ENCODE data around the gene GAMT.
"Not testable (repeated sequence)": the region's sequence is repeated elsewhere in the genome, so short reads cannot be mapped to it uniquely, and the experiment has no call there.

GAMT gene

GRCh38 chr19:1434040-1434366, 32.7 kb upstream of the GAMT start:
- no peak for DNase-seq (ENCODE audit: low spot score)
- FAIRE-seq: no peak

GRCh38 chr19:1433119-1434039, 32.0 kb upstream of the GAMT start:
- FAIRE-seq (no peak), DNase-seq (ENCODE audit: low spot score) (no peak)

- FAIRE-seq (no peak), DNase-seq (ENCODE audit: low spot score) (no peak)
These were observed 31.2 kb upstream of the GAMT start for GRCh38 chr19:1432507-1432887.

GRCh38 chr19:1431759-1432506, 30.6 kb upstream of the GAMT start:
- FAIRE-seq: no peak
- DNase-seq (ENCODE audit: low spot score): no peak

GRCh38 chr19:1430246-1430645, 28.9 kb upstream of the GAMT start:
- DNase-seq (ENCODE audit: low spot score) (no peak), FAIRE-seq (no peak)

GRCh38 chr19:1429750-1430149, 28.4 kb upstream of the GAMT start:
- DNase-seq (ENCODE audit: low spot score): no peak
- FAIRE-seq: no peak

GRCh38 chr19:1428738-1429391, 27.5 kb upstream of the GAMT start:
- FAIRE-seq (no peak), DNase-seq (ENCODE audit: low spot score) (no peak)

- no peak for DNase-seq (ENCODE audit: low spot score)
- FAIRE-seq: no peak
These were observed 26.0 kb upstream of the GAMT start for GRCh38 chr19:1427221-1427920.

- FAIRE-seq (no peak), DNase-seq (ENCODE audit: low spot score) (no peak)
These were observed 25.4 kb upstream of the GAMT start for GRCh38 chr19:1426736-1427135.

GRCh38 chr19:1425902-1426301, 24.6 kb upstream of the GAMT start:
- DNase-seq (ENCODE audit: low spot score): no peak
- no peak for FAIRE-seq

- no peak for DNase-seq (ENCODE audit: low spot score)
- no peak for FAIRE-seq
These were observed 23.9 kb upstream of the GAMT start for GRCh38 chr19:1425102-1425837.

- DNase-seq (ENCODE audit: low spot score) (no peak), FAIRE-seq (no peak)
These were observed 23.0 kb upstream of the GAMT start for GRCh38 chr19:1424192-1424955.

GRCh38 chr19:1423436-1424191, 22.3 kb upstream of the GAMT start:
- FAIRE-seq: no peak
- no peak for DNase-seq (ENCODE audit: low spot score)

- DNase-seq (ENCODE audit: low spot score) (no peak), FAIRE-seq (peak; percentile 9)
These were observed 21.6 kb upstream of the GAMT start for GRCh38 chr19:1422943-1423342.

- FAIRE-seq: no peak
- DNase-seq (ENCODE audit: low spot score): no peak
These were observed 21.0 kb upstream of the GAMT start for GRCh38 chr19:1422360-1422759.

GRCh38 chr19:1421958-1422305, 20.6 kb upstream of the GAMT start:
- no peak for DNase-seq (ENCODE audit: low spot score)
- FAIRE-seq: no peak

GRCh38 chr19:1421218-1421957, 20.0 kb upstream of the GAMT start:
- DNase-seq (ENCODE audit: low spot score) (no peak), FAIRE-seq (no peak)

GRCh38 chr19:1420590-1420989, 19.2 kb upstream of the GAMT start:
- FAIRE-seq: no peak
- no peak for DNase-seq (ENCODE audit: low spot score)

- not testable (repeated sequence) for DNase-seq (ENCODE audit: low spot score); FAIRE-seq
These were observed 18.7 kb upstream of the GAMT start for GRCh38 chr19:1420085-1420484.

Measured in urothelium cell line (cell line).